Suprapubic skin (tissue), 4 donors: Measurements from ENCODE around the gene WFDC5. TPM values are rescaled to one million over a fixed set of nuclear protein-coding genes. Genes with fewer than 3 reads are reported as not detected.
A peak's percentile ranks its signal among the peaks of the same experiment; 100 is the strongest.

Experiments used
- DNase-seq, 2 donors: peaks; one replicate each; pipeline ENCODE4 v3.0.0-alpha.2; 2019; ENCODE audit warnings: low spot score in 2 of 2
- H3K27ac ChIP-seq: fragments of 200-600 bp; sonication (generic); one replicate; pipeline ENCODE4 v1.5.1; 2019
- H3K27me3 ChIP-seq: fragments of 200-600 bp; sonication (generic); one replicate; pipeline ENCODE4 v1.5.1; 2019
- H3K36me3 ChIP-seq: fragments of 200-600 bp; sonication (generic); one replicate; pipeline ENCODE4 v1.5.1; 2019
- H3K4me1 ChIP-seq: fragments of 200-600 bp; sonication (generic); one replicate; pipeline ENCODE4 v1.5.1; 2019
- H3K4me3 ChIP-seq: fragments of 200-600 bp; sonication (generic); one replicate; pipeline ENCODE4 v1.5.1; 2019; ENCODE audit warnings: mild to moderate bottlenecking
- H3K9me3 ChIP-seq: fragments of 200-600 bp; sonication (generic); one replicate; pipeline ENCODE4 v1.5.1; 2019
- EP300 ChIP-seq: sonication (generic); formaldehyde crosslinking; IDR thresholded peaks from one replicate; pipeline ENCODE4 v1.6.1; 2017; ENCODE audit warnings: antibody characterized with exemption
- POLR2A ChIP-seq, 2 donors: fragments of 450-650 bp; IDR thresholded peaks; one replicate each; pipeline ENCODE4 v1.6.1; 2017; ENCODE audit warnings: antibody characterized with exemption in 2 of 2, mild to moderate bottlenecking in 2 of 2, moderate library complexity in 2 of 2
- POLR2AphosphoS5 ChIP-seq, 3 donors: sonication (generic); formaldehyde crosslinking; IDR thresholded peaks; one replicate each; pipeline ENCODE4 v1.6.1; 2017; ENCODE audit warnings: antibody characterized with exemption in 3 of 3
- WGBS: methylation state at CpG from one replicate; pipeline ENCODE4 v1.1.5; 2018; 5-methylcytosine and 5-hydroxymethylcytosine counted together
- total RNA-seq, 4 donors: library from RNA; depleted of rRNA; stranded (reverse); fragments of >200 nt; gene quantifications; one replicate each; pipeline ENCODE4 v1.1.0, GENCODE V29; 2016
- TF ChIP-seq, protein P1 (sequence below), 2 donors: fragments of 200-600 bp in 1 of 2; fragments of 450-650 bp in 1 of 2; sonication (generic) in 1 of 2; IDR thresholded peaks; one replicate each; pipeline ENCODE4 v1.5.1; 2016 to 2019; ENCODE audit warnings: antibody characterized with exemption in 2 of 2, mild to moderate bottlenecking in 1 of 2, moderate library complexity in 1 of 2

WFDC5 gene
- total RNA-seq, 4 donors from 2014 or later: 284 to 409 (median 356) TPM

DNA sequence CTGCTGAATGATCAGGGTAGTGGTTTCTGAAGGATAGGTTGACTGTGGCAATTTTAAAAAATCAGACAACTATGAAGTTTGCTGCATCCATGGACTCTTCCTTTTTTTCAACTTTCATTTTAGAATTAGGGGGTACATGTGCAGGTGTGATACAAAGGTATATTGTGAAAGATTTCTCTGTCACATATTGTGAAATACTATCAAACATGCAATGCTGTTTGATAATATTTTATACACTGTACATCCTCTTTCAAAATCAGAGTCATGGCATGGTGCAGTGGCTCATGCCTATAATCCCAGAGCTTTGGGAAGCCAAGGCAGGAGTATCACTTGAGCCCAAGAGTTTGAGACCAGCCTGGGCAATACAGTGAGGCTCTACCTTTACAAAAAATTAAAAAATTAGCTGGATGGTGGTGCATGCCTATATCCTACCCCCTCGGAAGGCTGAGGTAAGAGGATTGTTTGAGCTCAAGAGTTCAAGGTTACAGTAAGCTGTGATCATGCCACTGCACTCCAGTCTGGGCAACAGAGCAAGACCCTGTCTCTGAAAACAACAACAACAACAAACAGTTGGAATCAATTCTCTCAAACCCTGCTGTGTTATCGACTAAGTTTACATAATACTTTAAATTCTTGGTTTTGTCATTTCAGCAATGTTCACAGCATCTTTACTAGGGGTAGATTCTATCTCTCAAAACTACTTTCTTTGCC, 4.7 kb upstream of the WFDC5 start:
- TF ChIP-seq, protein P1, sequence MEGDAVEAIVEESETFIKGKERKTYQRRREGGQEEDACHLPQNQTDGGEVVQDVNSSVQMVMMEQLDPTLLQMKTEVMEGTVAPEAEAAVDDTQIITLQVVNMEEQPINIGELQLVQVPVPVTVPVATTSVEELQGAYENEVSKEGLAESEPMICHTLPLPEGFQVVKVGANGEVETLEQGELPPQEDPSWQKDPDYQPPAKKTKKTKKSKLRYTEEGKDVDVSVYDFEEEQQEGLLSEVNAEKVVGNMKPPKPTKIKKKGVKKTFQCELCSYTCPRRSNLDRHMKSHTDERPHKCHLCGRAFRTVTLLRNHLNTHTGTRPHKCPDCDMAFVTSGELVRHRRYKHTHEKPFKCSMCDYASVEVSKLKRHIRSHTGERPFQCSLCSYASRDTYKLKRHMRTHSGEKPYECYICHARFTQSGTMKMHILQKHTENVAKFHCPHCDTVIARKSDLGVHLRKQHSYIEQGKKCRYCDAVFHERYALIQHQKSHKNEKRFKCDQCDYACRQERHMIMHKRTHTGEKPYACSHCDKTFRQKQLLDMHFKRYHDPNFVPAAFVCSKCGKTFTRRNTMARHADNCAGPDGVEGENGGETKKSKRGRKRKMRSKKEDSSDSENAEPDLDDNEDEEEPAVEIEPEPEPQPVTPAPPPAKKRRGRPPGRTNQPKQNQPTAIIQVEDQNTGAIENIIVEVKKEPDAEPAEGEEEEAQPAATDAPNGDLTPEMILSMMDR (IDR thresholded peaks at IDR 0.05): no peak
- TF ChIP-seq POLR2A (IDR thresholded peaks at IDR 0.05) (no peak), EP300 (no peak), POLR2AphosphoS5 (IDR thresholded peaks at IDR 0.05) (no peak)
- 95% methylated on average over 2 of the region's 2 CpGs for WGBS
- H3K27ac ChIP-seq: no peak overlapping the region
- no peaks in the 10 kb centered on the region for H3K36me3 ChIP-seq
- no peak overlapping the region for H3K4me3 ChIP-seq
- DNase-seq: no peak
- peaks cover 13% of the 10 kb centered on the region for H3K27me3 ChIP-seq
- H3K9me3 ChIP-seq: no peaks in the 10 kb centered on the region
- peaks cover 16% of the 10 kb centered on the region for H3K4me1 ChIP-seq

DNA sequence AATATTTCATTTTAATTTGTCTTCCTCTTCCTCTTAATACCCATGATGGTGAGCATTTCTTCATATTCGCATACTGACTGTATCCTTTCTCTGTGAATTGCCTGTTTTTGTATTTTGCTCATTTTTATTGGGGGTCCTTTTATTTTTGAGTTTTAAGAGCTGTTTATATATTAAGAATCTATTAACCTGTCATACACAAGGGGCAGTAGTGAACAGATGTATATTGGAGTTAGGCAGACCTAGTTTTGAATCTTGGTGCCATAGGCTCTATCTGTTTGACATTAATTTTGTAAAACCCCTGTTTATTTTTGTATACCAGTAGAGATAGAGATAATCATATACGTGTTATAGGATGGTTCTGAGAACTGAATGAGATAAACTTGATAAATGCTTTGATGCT, 3.1 kb upstream of the WFDC5 start:
- Histone ChIP-seq H3K27ac (no peak overlapping the region), H3K27me3 (peaks cover 3% of the 10 kb centered on the region), H3K4me3 (no peak overlapping the region), H3K36me3 (no peaks in the 10 kb centered on the region), H3K4me1 (peaks cover 16% of the 10 kb centered on the region), H3K9me3 (no peaks in the 10 kb centered on the region)
- no peak for DNase-seq
- 73% methylated on average over 2 of the region's 2 CpGs for WGBS
- no peak for TF ChIP-seq POLR2A (IDR thresholded peaks at IDR 0.05)
- TF ChIP-seq EP300: no peak
- TF ChIP-seq, protein P1 (IDR thresholded peaks at IDR 0.05): no peak
- TF ChIP-seq POLR2AphosphoS5 (IDR thresholded peaks at IDR 0.05): no peak

DNA sequence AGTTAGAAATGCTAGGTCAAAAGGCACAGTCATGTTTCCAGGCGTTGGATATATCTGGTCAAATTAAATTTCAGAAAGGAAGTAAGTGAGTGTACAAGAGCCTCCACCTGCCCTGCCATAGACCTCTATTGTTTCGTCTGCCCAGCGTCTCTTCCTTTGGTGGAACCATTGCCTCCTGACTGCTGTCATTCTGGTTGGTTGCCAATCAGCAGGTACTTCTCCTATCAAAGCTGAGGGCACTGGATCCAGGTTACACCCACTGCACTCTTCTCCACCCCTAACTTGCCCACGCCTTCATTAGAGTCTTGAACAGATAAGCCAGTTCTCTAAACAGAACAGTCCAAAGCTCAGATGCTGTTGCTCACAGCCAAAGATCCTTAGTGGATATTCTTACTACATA, 2.6 kb upstream of the WFDC5 start:
- Histone ChIP-seq H3K36me3 (no peaks in the 10 kb centered on the region), H3K4me3 (no peak overlapping the region), H3K4me1 (peaks cover 16% of the 10 kb centered on the region), H3K27me3 (peaks cover 3% of the 10 kb centered on the region), H3K9me3 (no peaks in the 10 kb centered on the region), H3K27ac (no peak overlapping the region)
- TF ChIP-seq EP300 (no peak), POLR2AphosphoS5 (IDR thresholded peaks at IDR 0.05) (no peak), POLR2A (IDR thresholded peaks at IDR 0.05) (no peak)
- TF ChIP-seq, protein P1 (IDR thresholded peaks at IDR 0.05): no peak
- WGBS: 52% methylated on average over 4 of the region's 4 CpGs
- no peak for DNase-seq

DNA sequence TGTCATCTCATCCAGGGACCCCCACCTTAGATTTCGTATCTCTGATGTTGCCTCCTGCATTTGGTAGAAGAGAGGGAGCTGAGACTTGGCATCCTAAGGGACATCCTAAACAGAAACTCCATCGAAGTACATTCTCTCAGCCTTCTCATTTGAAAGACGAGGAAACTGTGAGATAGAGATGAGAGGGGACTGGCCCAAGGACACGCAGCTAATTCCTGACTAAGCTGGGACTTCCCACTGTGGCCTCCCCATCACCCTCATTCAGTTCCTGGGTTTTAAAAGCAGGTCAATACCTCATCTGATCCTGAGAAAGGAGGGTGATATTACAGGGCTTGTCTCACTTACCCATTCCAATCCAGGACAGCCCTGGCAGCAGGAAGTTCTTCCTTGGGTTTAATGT, 855 bp upstream of the WFDC5 start:
- DNase-seq: no peak
- Histone ChIP-seq H3K4me3 (peak overlapping the region; percentile 23), H3K27me3 (peaks cover 3% of the 10 kb centered on the region), H3K27ac (peak overlapping the region; percentile 61), H3K4me1 (peaks cover 16% of the 10 kb centered on the region), H3K36me3 (no peaks in the 10 kb centered on the region), H3K9me3 (no peaks in the 10 kb centered on the region)
- TF ChIP-seq EP300 (no peak), POLR2A (IDR thresholded peaks at IDR 0.05) (no peak), POLR2AphosphoS5 (IDR thresholded peaks at IDR 0.05) (no peak)
- TF ChIP-seq, protein P1 (IDR thresholded peaks at IDR 0.05): no peak
- 74% methylated on average over 4 of the region's 4 CpGs for WGBS

DNA sequence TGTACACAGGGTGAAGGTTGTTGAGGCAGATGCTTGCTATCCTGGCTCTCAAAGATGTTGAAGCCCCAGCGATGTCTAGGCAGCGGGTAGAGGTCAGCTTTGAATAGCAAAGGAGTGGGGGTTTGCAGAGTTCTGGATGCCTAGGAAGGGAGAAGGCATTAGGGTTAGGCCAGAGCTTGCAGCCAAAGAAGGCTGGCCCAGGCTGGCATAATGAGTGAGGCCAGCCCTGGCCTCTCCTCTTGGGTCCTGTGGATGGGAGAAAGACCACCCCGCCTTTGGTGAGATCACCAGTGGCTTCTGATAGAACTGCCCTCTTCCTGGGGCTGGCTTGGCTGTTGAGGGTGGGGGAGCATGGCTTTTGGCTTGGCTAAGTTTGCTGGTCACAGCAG, 406 bp upstream of the WFDC5 start:
- Histone ChIP-seq H3K9me3 (no peaks in the 10 kb centered on the region), H3K4me1 (peaks cover 16% of the 10 kb centered on the region), H3K27ac (peak overlapping the region; percentile 61), H3K36me3 (no peaks in the 10 kb centered on the region), H3K4me3 (peak overlapping the region; percentile 23), H3K27me3 (peaks cover 3% of the 10 kb centered on the region)
- 68% methylated on average over 3 of the region's 3 CpGs for WGBS
- no peak for DNase-seq
- TF ChIP-seq POLR2A (IDR thresholded peaks at IDR 0.05) (no peak), EP300 (no peak), POLR2AphosphoS5 (IDR thresholded peaks at IDR 0.05) (no peak)
- TF ChIP-seq, protein P1 (IDR thresholded peaks at IDR 0.05): no peak
